ENCODE data around the gene IQGAP2. TPM values are rescaled to one million over a fixed set of nuclear protein-coding genes. Genes with fewer than 3 reads are reported as not detected.

The IQGAP2 gene
- total and polyA plus RNA-seq, 9 of the 15 experiments (the other 6 are each of a cell fraction or from before 2014, with no cell fraction given), result 8.7 to 23.2 (median 17.4) TPM

DNA sequence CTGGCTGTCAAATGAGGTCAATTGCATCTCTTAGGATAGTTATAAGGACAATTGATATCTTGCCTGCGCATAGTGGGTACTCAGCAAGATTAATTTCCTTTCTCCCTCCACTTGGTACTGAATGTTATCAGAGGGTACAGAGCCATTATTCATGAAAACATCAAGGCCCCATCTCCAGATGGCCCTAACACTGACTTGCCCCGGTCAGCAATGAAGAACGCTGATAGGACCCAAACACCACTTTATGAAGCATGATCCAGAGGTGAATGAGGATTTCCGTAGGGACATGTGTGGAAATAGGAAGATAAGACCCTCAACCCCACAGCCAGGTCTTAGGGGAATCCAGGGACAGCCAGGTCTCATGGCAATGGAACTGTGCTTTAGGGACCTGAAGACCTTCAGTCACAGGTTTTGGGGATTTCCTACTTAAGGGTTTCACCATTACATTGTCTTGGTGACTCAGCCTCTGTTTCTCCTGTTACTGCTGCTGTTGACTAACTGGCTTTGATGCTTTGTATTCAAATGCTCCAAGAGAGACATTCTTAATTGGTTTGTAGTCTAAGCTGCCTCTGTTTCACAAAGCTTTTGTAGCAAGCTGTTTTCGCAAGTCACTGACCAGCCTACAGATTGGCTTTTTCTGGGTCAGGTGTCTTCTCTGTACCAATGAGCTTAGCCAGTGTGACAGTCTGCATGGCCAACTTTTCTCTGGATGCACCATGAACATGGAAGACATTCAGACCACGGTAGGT lies 35.3 kb upstream of the IQGAP2 start (continued):
- TF ChIP-seq, protein P1, sequence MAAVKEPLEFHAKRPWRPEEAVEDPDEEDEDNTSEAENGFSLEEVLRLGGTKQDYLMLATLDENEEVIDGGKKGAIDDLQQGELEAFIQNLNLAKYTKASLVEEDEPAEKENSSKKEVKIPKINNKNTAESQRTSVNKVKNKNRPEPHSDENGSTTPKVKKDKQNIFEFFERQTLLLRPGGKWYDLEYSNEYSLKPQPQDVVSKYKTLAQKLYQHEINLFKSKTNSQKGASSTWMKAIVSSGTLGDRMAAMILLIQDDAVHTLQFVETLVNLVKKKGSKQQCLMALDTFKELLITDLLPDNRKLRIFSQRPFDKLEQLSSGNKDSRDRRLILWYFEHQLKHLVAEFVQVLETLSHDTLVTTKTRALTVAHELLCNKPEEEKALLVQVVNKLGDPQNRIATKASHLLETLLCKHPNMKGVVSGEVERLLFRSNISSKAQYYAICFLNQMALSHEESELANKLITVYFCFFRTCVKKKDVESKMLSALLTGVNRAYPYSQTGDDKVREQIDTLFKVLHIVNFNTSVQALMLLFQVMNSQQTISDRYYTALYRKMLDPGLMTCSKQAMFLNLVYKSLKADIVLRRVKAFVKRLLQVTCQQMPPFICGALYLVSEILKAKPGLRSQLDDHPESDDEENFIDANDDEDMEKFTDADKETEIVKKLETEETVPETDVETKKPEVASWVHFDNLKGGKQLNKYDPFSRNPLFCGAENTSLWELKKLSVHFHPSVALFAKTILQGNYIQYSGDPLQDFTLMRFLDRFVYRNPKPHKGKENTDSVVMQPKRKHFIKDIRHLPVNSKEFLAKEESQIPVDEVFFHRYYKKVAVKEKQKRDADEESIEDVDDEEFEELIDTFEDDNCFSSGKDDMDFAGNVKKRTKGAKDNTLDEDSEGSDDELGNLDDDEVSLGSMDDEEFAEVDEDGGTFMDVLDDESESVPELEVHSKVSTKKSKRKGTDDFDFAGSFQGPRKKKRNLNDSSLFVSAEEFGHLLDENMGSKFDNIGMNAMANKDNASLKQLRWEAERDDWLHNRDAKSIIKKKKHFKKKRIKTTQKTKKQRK (IDR thresholded peaks at IDR 0.05; ENCODE audit: borderline replicate concordance, low read depth, low read length), result no peak
- TF ChIP-seq HEY1 (CRISPR knock-in tag; IDR thresholded peaks at IDR 0.05; ENCODE audit: borderline replicate concordance) (no peak), FOS (IDR thresholded peaks at IDR 0.05; ENCODE audit: extremely low read depth, insufficient read length) (no peak), ZNF696 (CRISPR knock-in tag; conservative IDR thresholded peaks at IDR 0.05) (no peak), NFYB (IDR thresholded peaks at IDR 0.05; ENCODE audit: extremely low read depth, insufficient read length) (peak; percentile 80), HMGN3 (IDR thresholded peaks at IDR 0.05; ENCODE audit: borderline replicate concordance, extremely low read depth, insufficient read length, low read depth, low read length) (no peak), HCFC1 (IDR thresholded peaks at IDR 0.05; ENCODE audit: low read depth, low read length) (no peak), RAD51 (IDR thresholded peaks at IDR 0.05; ENCODE audit: borderline replicate concordance, low read depth) (peak; percentile 61; the same call in 1 of the 2 replicates), TAF7 (tag; IDR thresholded peaks at IDR 0.05) (no peak), ZNF133 (CRISPR knock-in tag; IDR thresholded peaks at IDR 0.05) (no peak), SMAD4 (CRISPR knock-in tag; conservative IDR thresholded peaks at IDR 0.05) (no peak), ZZZ3 (IDR thresholded peaks at IDR 0.05) (no peak), YY1 (IDR thresholded peaks at IDR 0.05; ENCODE audit: borderline replicate concordance in 1 of 3, control insufficient read depth in 1 of 3, extremely low read depth in 1 of 3, insufficient read depth in 3 of 3, insufficient read length in 1 of 3, insufficient replicate concordance in 2 of 3, low read depth in 1 of 3, low read length in 2 of 3) (no peak), ADNP (tag; IDR thresholded peaks at IDR 0.05) (no peak), MAFG (tag; conservative IDR thresholded peaks at IDR 0.05) (peak; percentile 78), ZNF224 (CRISPR knock-in tag; IDR thresholded peaks at IDR 0.05) (no peak)
- TF ChIP-seq, protein P2, sequence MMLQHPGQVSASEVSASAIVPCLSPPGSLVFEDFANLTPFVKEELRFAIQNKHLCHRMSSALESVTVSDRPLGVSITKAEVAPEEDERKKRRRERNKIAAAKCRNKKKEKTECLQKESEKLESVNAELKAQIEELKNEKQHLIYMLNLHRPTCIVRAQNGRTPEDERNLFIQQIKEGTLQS (IDR thresholded peaks at IDR 0.05), result 0 out of 2 replicates have a peak, but pooled peaks have one; percentile 32
- TF ChIP-seq, protein P2 (CRISPR knock-in tag; conservative IDR thresholded peaks at IDR 0.05), result no peak
- TF ChIP-seq, protein P3, sequence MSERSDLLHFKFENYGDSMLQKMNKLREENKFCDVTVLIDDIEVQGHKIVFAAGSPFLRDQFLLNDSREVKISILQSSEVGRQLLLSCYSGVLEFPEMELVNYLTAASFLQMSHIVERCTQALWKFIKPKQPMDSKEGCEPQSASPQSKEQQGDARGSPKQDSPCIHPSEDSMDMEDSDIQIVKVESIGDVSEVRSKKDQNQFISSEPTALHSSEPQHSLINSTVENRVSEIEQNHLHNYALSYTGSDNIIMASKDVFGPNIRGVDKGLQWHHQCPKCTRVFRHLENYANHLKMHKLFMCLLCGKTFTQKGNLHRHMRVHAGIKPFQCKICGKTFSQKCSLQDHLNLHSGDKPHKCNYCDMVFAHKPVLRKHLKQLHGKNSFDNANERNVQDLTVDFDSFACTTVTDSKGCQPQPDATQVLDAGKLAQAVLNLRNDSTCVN (CRISPR knock-in tag; IDR thresholded peaks at IDR 0.05), result no peak
